ENCODE results near the gene TREM1.
"Not testable (repeated sequence)": the region's sequence is repeated elsewhere in the genome, so short reads cannot be mapped to it uniquely, and the experiment has no call there.

The TREM1 gene

DNA sequence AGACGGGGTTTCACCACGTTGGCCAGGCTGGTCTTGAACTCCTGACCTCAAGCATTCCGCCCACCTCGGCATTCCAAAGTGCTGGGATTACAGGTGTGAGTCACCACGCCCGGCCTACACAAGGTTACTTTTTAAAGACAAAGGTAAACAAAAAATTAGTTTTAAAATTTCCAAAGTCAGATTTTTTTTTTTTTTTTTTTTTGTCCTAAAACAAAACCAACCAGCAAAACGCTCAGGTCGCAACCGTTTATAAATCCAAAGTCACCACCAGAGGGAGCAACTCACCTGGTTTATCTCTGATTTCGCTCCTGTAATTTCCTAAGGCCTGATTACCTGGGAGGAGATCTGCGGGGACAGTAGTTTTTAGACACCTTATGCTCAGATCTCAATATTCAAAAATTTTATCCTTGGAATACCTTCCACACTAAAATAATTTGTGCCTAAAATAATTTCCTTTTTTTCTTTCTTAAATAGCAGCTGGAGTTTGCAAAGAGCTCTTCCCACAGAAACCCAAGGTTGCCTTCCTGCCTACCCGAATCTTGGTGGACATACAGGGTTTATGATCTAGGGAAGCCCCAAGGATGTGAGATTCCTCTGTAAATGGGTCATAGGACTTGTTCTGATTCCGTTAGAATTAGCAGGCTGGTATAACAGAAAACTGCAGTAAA is 19.8 kb upstream of the TREM1 start:
- TF ChIP-seq LEF1 (IDR thresholded peaks at IDR 0.05; ENCODE audit: borderline replicate concordance) (no peak), ZNF384 (IDR thresholded peaks at IDR 0.05) (peak; percentile 76; the same call in 1 of the 2 replicates)
- peak; percentile 51 for DNase-seq (ENCODE audit: extremely low spot score)
- ChIA-PET CTCF (interaction anchor here (0.6 to 3.9 kb wide), 12 partner anchors 9 to 390 kb away, joined by 3 to 31 read pairs (median 3); no protein-coding TSS in a partner anchor), POLR2A (no interaction called here)

DNA sequence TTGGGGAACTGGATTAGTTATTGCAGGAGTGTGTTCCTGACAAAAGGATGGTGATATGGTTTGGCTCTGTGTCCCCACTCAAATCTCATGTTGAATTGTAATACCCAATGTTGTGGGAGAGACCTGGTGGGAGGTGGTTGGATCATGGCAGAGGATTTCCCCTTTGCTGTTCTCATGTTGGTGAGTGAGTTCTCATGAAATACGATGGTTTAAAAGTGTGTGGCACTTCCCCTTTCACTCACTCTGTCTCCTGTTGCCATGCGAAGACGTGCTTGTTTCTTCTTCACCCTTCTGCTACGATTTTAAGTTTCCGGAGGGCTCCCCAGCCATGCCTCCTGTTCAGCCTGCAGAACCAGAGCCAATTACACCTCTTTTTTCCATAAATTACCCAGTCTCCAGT is 16.2 kb upstream of the TREM1 start:
- ChIA-PET POLR2A (no interaction called here), CTCF (no interaction called here)
- no peak for DNase-seq (ENCODE audit: extremely low spot score)
- TF ChIP-seq TARDBP (IDR thresholded peaks at IDR 0.05) (no peak), ZNF384 (IDR thresholded peaks at IDR 0.05) (no peak), HDGF (IDR thresholded peaks at IDR 0.05; ENCODE audit: borderline replicate concordance) (no peak), SUZ12 (IDR thresholded peaks at IDR 0.05) (no peak), SP1 (IDR thresholded peaks at IDR 0.05) (no peak), FOXM1 (IDR thresholded peaks at IDR 0.05; ENCODE audit: borderline replicate concordance) (no peak), FOXA1 (IDR thresholded peaks at IDR 0.05) (no peak), CTBP1 (IDR thresholded peaks at IDR 0.05; ENCODE audit: borderline replicate concordance) (no peak), LEF1 (IDR thresholded peaks at IDR 0.05; ENCODE audit: borderline replicate concordance) (no peak), NFRKB (IDR thresholded peaks at IDR 0.05) (no peak), ARNT (IDR thresholded peaks at IDR 0.05) (no peak), ELF4 (IDR thresholded peaks at IDR 0.05) (no peak), BHLHE40 (IDR thresholded peaks at IDR 0.05; ENCODE audit: borderline replicate concordance) (no peak), FOXK2 (IDR thresholded peaks at IDR 0.05) (no peak)

DNA sequence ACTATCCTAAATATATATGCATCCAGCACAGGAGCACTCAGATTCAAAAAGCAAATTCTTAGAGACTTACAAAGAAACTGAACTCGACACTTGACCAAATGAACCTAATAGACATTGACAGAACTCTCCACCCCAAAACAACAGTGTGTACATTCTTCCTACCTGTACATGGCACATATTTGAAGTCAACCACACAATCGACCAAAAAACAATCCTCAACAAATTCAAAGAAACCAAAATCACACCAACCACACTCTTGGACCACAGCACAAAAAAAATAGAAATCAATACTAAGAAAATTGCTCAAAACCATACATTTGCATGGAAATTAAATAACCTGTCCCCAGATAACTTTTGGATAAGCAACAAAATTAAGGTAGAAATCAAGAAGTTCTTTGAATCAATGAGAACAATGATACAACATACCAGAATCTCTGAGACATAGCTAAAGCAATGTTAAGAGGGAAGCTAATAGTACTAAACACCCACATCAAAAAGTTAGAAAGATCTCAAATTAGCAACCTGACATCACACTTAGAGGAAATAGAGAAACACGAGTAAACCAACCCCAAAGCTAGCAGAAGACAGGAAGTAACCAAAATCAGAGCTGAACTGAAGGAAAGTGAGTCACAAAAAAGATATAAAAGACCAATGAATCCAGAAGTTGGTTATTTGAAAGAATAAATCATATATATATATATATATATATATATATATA is 12.5 kb upstream of the TREM1 start:
- ChIA-PET POLR2A (no interaction called here), CTCF (interaction anchor here (0.7 kb wide), 1 partner anchor 13 kb away, joined by 5 read pairs; no protein-coding TSS in a partner anchor)
- no peak for DNase-seq (ENCODE audit: extremely low spot score)
- no peak for TF ChIP-seq SP1 (IDR thresholded peaks at IDR 0.05)

DNA sequence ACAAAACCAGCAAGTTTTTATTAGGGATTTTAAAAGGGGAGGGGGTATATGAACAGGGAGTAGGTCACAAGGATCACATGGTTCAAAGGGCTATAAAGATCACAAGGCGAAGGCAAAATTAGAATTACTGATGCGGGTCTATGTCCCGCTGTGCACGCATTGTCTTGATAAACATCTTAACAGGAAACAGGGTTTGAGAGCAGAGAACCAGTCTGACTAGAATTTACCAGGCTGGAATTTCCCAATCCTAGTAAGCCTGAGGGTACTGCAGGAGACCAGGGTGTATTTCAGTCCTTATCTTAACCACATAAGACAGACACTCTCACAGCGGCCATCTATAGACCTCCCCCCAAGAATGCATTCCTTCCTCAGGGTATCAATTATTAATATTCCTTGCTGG is 10.8 kb upstream of the TREM1 start:
- DNase-seq (ENCODE audit: extremely low spot score); POLR2A ChIA-PET; CTCF ChIA-PET: not testable (repeated sequence)

DNA sequence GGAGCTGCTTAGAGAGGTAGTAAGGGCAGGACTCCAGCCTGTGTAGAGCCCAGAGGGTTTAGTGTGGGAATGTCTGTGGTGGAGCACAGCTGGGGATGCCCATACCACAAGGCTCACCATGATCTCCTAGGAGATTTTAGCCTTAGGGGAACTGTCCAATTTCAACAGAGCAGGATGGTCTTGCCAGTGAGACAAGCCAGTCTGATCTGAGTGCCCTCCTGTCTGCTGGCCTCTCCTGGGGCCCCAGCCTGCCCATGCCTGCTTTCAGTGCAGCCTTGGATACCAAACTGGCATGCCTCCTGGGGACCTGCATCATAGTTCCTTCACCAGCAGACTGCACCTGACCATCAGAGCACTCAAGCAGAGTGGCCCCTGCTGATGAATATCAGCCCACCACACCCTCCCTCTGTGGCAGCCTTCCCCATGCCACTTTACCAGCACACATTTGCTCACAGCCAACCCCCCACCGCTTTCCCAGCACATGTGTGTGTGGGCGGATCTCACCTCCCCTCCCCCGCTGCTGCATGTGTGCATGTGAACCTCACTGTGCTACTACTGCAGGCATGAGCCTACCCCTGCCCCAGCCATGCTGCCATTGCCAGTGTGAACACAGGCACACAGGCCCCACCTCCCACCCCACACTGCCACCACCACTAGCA is 7.9 kb upstream of the TREM1 start:
- CTCF ChIA-PET, result no interaction called here
- no peak for DNase-seq (ENCODE audit: extremely low spot score)
- TF ChIP-seq BHLHE40 (IDR thresholded peaks at IDR 0.05; ENCODE audit: borderline replicate concordance) (no peak), CTBP1 (IDR thresholded peaks at IDR 0.05; ENCODE audit: borderline replicate concordance) (no peak), NFRKB (IDR thresholded peaks at IDR 0.05) (no peak), SP1 (IDR thresholded peaks at IDR 0.05) (no peak), FOXA1 (IDR thresholded peaks at IDR 0.05) (no peak), L3MBTL2 (conservative IDR thresholded peaks at IDR 0.05) (no peak), FOXK2 (IDR thresholded peaks at IDR 0.05) (no peak), ARNT (IDR thresholded peaks at IDR 0.05) (no peak), ELF4 (IDR thresholded peaks at IDR 0.05) (no peak)
- TF ChIP-seq, protein P1, sequence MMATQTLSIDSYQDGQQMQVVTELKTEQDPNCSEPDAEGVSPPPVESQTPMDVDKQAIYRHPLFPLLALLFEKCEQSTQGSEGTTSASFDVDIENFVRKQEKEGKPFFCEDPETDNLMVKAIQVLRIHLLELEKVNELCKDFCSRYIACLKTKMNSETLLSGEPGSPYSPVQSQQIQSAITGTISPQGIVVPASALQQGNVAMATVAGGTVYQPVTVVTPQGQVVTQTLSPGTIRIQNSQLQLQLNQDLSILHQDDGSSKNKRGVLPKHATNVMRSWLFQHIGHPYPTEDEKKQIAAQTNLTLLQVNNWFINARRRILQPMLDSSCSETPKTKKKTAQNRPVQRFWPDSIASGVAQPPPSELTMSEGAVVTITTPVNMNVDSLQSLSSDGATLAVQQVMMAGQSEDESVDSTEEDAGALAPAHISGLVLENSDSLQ (IDR thresholded peaks at IDR 0.05), result no peak
- POLR2A ChIA-PET, result no interaction called here

DNA sequence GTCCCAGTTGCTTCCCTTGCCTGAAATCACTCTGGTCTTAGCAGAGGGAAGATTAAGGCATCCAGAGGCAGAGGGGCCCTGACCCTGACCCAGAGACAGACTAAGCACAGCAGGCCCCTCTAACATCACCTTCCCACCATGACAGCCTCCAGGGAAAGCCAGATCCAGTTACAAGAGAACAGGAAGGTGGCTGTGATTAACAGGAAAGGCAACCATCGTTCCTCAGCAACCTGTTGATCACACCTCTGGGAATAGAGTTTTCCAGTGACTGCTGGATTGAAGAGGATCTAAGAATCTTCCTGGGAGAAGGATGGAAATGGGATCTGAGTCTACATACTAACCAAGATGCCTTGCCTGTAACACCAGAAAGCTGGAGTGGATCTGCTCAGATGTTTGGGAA is 5.2 kb upstream of the TREM1 start:
- POLR2A ChIA-PET, result no interaction called here
- CTCF ChIA-PET, result no interaction called here

More for the DNA sequence above, 5.2 kb upstream of the TREM1 start:
- TF ChIP-seq FOXK2 (IDR thresholded peaks at IDR 0.05) (no peak), SUZ12 (IDR thresholded peaks at IDR 0.05) (no peak), CTBP1 (IDR thresholded peaks at IDR 0.05; ENCODE audit: borderline replicate concordance) (no peak), FOXA1 (IDR thresholded peaks at IDR 0.05) (no peak), TARDBP (IDR thresholded peaks at IDR 0.05) (no peak), SP1 (IDR thresholded peaks at IDR 0.05) (no peak), ARNT (IDR thresholded peaks at IDR 0.05) (no peak), BHLHE40 (IDR thresholded peaks at IDR 0.05; ENCODE audit: borderline replicate concordance) (no peak), FOXM1 (IDR thresholded peaks at IDR 0.05; ENCODE audit: borderline replicate concordance) (no peak), L3MBTL2 (conservative IDR thresholded peaks at IDR 0.05) (no peak), ELF4 (IDR thresholded peaks at IDR 0.05) (no peak), ZNF384 (IDR thresholded peaks at IDR 0.05) (no peak), NFRKB (IDR thresholded peaks at IDR 0.05) (no peak), HDGF (IDR thresholded peaks at IDR 0.05; ENCODE audit: borderline replicate concordance) (no peak)
- TF ChIP-seq, protein P1 (IDR thresholded peaks at IDR 0.05), result no peak
- no peak for DNase-seq (ENCODE audit: extremely low spot score)
